T-helper 1 cell treated with Interleukin-12 subunit alpha and Interleukin-12 subunit beta and Interleukin-4 antibody, amounts not matched to agents 30 μg/mL and 1 μg/mL, for 36 hours (primary cell): ENCODE measurements around the gene RAB30.
"Not testable (repeated sequence)": the region's sequence is repeated elsewhere in the genome, so short reads cannot be mapped to it uniquely, and the experiment has no call there.

Experiments used
- H3K27ac Mint-ChIP-seq: one replicate; pipeline ENCODE4 v1.8.0; 2021; ENCODE audit warnings: mild to moderate bottlenecking, mixed read lengths
- H3K27me3 Mint-ChIP-seq: one replicate; pipeline ENCODE4 v1.8.0; 2021; ENCODE audit warnings: low read depth, mixed read lengths
- H3K36me3 Mint-ChIP-seq: one replicate; pipeline ENCODE4 v1.8.0; 2021; ENCODE audit warnings: low read depth, mixed read lengths
- H3K4me1 Mint-ChIP-seq: one replicate; pipeline ENCODE4 v1.8.0; 2021; ENCODE audit warnings: low read depth, mixed read lengths
- H3K4me3 Mint-ChIP-seq: one replicate; pipeline ENCODE4 v1.8.0; 2021; ENCODE audit warnings: mild to moderate bottlenecking, moderate library complexity, mixed read lengths
- H3K9me3 Mint-ChIP-seq: one replicate; pipeline ENCODE4 v1.8.0; 2021; ENCODE audit warnings: mixed read lengths

Gene RAB30

DNA sequence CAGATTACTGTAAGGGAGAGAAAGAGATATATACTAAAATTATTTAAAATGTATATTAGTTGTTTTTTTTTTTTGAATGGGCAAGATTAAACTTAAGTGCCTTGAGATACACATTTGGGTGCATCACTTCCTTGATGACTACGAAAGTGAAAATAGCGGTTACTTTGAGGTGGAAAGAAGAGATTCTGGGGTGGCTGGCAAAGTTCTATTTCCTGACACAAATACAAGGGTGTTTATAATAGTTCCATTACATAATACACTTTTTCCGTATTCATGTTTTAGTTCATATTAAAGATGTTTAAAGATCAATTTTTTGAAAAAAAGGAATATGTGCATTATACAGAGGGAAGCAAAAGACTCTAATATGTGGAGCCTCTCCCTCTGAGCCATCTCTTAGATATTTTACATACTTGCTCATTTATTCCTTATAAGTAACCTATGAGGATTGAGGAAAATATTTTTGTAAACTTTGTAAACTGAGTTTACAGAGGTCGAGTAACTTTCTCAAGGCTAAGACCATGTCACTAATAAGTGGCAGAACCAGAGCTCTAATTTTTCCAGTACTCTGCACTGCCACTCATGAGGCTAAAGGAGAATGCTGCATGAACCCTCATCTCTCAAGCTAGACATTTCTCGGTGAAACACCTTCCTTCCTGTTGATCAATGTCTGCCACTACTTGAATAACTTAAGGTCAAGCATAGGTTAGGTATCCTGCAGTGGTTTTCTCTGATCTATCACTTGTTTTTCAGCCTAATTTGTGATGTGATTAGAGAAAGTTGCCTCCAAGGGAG, 111.5 kb downstream of the RAB30 start:
- no peaks in the 10 kb centered on the region for H3K27me3 Mint-ChIP-seq
- H3K4me1 Mint-ChIP-seq = peaks cover 48% of the 10 kb centered on the region
- peak overlapping the region; percentile 65 for H3K4me3 Mint-ChIP-seq
- peak overlapping the region; percentile 80 for H3K27ac Mint-ChIP-seq
- peaks cover 15% of the 10 kb centered on the region for H3K36me3 Mint-ChIP-seq
- H3K9me3 Mint-ChIP-seq = peaks cover 27% of the 10 kb centered on the region

DNA sequence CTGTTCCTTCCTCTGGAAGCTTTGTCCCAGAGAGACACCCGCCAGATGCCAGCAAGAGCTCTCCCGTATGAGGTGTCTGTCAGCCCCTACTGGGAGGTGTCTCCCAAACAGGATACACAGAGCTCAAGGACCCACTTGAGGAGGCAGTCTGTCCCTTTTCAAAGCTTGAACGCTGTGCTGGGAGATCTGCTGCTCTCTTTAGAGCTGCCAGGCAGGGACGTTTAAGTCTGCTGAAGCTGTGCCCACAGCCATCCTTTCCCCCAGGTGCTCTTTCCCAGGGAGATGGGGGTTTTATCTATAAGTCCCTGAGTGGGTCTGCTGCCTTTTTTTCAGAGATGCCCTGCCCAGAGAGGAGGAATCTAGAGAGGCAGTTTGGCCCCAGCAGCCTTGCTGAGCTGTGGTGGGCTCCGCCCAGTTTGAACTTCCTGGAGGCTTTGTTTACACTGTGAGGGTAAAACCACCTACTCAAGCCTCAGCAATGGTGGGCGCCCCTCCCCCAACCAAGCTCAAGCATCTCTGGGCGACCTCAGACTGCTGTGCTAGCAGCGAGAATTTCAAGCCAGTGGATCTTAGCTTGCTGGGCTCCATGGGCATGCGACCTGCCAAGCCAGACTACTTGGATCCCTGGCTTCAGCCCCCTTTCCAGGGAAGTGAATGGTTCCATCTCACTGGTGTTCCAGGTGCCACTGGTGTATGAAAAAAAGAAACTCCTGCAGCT, 115.8 kb downstream of the RAB30 start:
- peaks cover 41% of the 10 kb centered on the region for H3K36me3 Mint-ChIP-seq
- peaks cover 43% of the 10 kb centered on the region for H3K4me1 Mint-ChIP-seq
- H3K9me3 Mint-ChIP-seq = peaks cover 54% of the 10 kb centered on the region
- peak overlapping the region; percentile 74 for H3K27ac Mint-ChIP-seq
- H3K4me3 Mint-ChIP-seq = peak overlapping the region; percentile 4
- H3K27me3 Mint-ChIP-seq = not testable (repeated sequence)

DNA sequence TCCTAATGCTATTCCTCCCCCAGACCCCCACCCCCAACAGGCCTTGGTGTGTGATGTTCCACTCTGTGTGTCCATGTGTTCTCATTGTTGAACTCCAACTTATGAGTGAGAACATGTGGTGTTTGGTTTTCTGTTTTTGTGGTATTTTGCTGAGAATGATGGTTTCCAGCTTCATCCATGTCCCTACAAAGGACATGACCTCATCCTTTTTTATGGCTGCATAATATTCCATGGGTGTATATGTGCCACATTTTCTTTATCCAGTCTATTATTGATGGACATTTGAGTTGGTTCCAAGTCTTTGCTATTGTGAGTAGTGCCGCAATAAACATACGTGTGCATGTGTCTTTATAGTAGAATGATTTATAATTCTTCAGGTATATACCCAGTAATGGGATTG, 121.2 kb downstream of the RAB30 start:
- H3K4me1 Mint-ChIP-seq, H3K4me3 Mint-ChIP-seq, H3K27ac Mint-ChIP-seq: not testable (repeated sequence)
- H3K9me3 Mint-ChIP-seq = peaks cover 48% of the 10 kb centered on the region
- H3K27me3 Mint-ChIP-seq = peaks cover 19% of the 10 kb centered on the region
- H3K36me3 Mint-ChIP-seq = peaks cover 33% of the 10 kb centered on the region

DNA sequence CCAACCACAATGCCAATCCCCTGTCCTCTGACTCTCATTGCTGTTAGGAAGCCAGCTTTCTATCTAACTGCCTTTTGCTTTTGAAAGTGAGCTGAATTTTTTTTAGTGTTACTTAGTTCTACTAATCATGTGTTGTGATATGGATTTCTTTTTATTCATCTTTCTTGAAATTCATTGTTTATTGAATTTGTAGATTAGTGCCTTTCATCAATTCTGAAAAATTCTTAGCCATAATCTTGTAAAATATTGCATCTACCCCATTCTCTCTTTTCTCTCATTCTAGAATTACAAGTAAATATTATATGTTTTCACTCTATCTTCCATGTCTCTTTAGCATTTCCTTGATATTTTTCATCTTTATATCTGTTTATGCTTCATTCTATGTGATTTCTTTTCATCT, 122.3 kb downstream of the RAB30 start:
- H3K9me3 Mint-ChIP-seq = peaks cover 37% of the 10 kb centered on the region
- peaks cover 22% of the 10 kb centered on the region for H3K36me3 Mint-ChIP-seq
- no peak overlapping the region for H3K27ac Mint-ChIP-seq
- no peak overlapping the region for H3K4me3 Mint-ChIP-seq
- peaks cover 19% of the 10 kb centered on the region for H3K27me3 Mint-ChIP-seq
- H3K4me1 Mint-ChIP-seq = no peaks in the 10 kb centered on the region

DNA sequence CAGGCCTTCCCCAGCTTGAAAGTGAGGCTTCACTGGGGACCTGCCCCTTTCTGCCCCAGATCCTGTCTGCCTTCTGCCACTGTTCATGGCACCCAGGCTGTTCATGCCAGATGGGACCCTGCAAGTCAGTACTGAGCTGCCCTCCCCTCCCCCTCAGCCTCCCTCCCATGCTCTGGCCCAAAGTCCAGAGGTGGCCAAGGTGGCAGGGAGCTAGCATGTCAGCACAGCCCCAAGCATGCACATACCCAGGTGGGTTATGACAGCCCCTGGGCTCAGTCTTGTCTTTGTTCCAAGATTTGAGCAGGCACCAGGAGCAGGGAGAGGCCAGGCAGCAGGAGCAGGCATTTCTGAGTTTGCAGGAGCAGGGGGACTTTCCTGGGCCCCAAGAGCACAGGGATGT, 126.0 kb downstream of the RAB30 start:
- Mint-ChIP-seq H3K4me3 (no peak overlapping the region), H3K27ac (no peak overlapping the region), H3K4me1 (peaks cover 3% of the 10 kb centered on the region), H3K9me3 (peaks cover 11% of the 10 kb centered on the region), H3K36me3 (peaks cover under 1% of the 10 kb centered on the region), H3K27me3 (peaks cover 12% of the 10 kb centered on the region)

DNA sequence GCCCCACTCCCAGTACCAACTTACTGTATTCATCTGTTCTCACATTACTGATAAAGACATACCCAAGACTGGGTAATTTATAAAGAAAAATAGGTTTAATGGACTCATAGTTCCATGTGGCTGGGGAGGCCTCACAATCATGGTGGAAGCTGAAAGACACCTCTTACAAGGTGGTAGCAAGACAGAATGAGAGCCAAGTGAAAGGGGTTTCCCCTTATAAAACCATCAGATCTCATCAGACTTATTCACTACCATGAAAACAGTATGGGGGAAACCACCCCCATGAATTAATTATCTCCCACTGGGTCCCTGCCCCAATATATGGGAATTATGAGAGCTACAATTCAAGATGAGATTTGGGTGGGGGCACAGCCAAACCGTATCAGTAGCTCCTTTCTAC, 126.7 kb downstream of the RAB30 start:
- Mint-ChIP-seq H3K27me3 (peaks cover 12% of the 10 kb centered on the region), H3K9me3 (peaks cover 13% of the 10 kb centered on the region)
- not testable (repeated sequence) for H3K27ac Mint-ChIP-seq, H3K36me3 Mint-ChIP-seq, H3K4me3 Mint-ChIP-seq, H3K4me1 Mint-ChIP-seq

DNA sequence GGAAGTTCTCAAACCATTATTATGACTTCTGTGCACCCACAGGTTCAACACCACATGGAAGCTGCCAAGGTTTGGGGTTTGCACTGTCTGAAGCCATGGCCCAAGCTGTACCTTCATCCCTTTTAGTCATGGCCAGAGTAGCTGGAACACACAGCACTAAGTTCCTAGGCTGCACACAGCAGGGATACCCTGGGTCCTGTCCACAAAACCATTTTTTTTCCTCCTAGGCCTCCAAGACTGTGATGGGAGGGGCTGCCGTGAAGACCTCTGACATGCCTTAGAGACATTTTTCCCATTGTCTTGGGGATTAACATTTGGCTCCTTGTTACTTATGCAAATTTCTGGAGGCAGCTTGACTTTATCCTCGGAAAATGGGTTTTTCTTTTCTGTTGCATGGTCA, 127.5 kb downstream of the RAB30 start:
- Mint-ChIP-seq H3K36me3 (peaks cover 3% of the 10 kb centered on the region), H3K4me1 (peaks cover 5% of the 10 kb centered on the region), H3K27ac (no peak overlapping the region), H3K4me3 (no peak overlapping the region), H3K9me3 (peaks cover 8% of the 10 kb centered on the region), H3K27me3 (peaks cover 12% of the 10 kb centered on the region)

DNA sequence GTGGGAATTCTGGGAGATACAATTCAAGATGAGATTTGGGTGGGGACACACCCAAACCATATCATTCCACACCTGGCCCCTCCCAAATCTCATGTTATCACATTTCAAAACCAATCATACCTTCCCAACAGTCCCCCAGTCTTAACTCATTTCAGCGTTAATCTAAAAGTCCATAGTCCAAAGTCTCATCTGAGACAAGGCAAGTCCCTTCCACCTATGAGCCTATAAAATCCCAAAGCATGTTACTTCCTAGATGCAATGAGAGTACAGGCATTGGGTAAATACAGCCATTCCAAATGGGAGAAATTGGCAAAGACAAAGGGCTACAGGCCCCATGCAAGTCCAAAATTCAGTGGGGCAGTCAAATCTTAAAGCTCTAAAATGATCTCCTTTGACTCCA, 128.3 kb downstream of the RAB30 start:
- H3K4me1 Mint-ChIP-seq = not testable (repeated sequence)

DNA sequence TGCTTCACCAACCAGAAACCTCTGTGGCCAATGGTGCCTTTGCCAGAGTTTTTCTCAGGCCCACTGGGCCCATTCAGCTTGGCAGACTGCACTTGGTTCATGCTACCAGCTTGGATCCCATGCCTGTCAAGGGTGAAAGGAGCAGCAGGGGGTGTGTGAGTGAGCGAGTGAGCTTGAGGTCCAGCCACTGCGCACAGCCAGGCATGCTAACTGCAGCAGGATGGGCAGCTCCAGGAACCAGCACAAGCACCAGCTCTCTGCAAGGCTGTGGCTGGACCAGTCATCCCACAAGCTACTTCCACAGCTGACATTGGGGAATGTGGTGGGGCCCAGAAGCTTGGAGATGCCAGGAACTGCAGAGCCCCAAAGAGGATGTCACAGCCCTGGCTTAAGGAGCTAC, 129.3 kb downstream of the RAB30 start:
- H3K27ac Mint-ChIP-seq = no peak overlapping the region
- H3K4me1 Mint-ChIP-seq = peaks cover 5% of the 10 kb centered on the region
- peaks cover 3% of the 10 kb centered on the region for H3K36me3 Mint-ChIP-seq
- H3K9me3 Mint-ChIP-seq = peaks cover 8% of the 10 kb centered on the region
- no peak overlapping the region for H3K4me3 Mint-ChIP-seq
- H3K27me3 Mint-ChIP-seq = peaks cover 3% of the 10 kb centered on the region

More for the DNA sequence above, 128.3 kb downstream of the RAB30 start:
- not testable (repeated sequence) for H3K9me3 Mint-ChIP-seq, H3K36me3 Mint-ChIP-seq, H3K27ac Mint-ChIP-seq, H3K27me3 Mint-ChIP-seq, H3K4me3 Mint-ChIP-seq

DNA sequence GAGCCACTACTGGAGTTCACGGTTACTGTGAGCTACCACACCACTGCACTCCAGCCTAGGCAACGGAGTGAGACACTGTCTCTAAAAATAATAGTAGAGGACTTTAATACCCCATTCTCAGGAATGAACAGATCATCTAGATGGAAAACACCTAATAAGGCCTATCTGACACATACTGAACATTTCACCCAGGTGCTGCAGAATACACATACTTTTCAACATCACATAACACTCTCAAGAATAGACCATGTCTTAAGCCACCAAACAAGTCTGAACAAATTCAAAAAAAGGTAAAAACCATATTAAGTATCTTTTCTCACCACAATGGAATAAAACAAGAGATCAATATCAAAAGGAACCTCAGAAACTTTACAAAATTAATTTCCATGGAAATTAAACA, 132.2 kb downstream of the RAB30 start:
- Mint-ChIP-seq H3K4me1 (peaks cover 5% of the 10 kb centered on the region), H3K9me3 (peaks cover 8% of the 10 kb centered on the region), H3K27me3 (no peaks in the 10 kb centered on the region), H3K4me3 (no peak overlapping the region), H3K27ac (no peak overlapping the region), H3K36me3 (peaks cover 9% of the 10 kb centered on the region)

DNA sequence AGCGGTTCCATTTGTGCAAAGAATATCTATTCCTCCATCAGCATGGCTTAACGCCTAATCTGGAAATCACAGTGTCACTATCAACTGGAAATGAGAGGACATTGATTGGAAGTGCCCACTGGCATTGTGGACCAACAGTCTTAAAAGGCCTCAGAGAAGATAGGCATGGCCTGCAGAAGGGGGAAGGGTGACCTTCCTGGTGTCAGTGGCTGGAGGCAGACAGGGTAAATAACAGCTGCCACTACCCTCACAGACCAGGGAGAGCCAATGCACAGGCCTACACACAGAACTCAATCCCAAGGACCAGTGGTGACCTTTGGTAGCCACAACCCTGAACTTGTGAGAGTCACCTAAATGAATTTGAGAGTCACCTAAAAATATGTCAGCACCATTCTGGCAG, 134.1 kb downstream of the RAB30 start:
- no peaks in the 10 kb centered on the region for H3K27me3 Mint-ChIP-seq
- H3K36me3 Mint-ChIP-seq = peaks cover 17% of the 10 kb centered on the region
- no peak overlapping the region for H3K4me3 Mint-ChIP-seq
- H3K9me3 Mint-ChIP-seq = peaks cover 8% of the 10 kb centered on the region
- H3K27ac Mint-ChIP-seq = no peak overlapping the region
- H3K4me1 Mint-ChIP-seq = peaks cover 11% of the 10 kb centered on the region

DNA sequence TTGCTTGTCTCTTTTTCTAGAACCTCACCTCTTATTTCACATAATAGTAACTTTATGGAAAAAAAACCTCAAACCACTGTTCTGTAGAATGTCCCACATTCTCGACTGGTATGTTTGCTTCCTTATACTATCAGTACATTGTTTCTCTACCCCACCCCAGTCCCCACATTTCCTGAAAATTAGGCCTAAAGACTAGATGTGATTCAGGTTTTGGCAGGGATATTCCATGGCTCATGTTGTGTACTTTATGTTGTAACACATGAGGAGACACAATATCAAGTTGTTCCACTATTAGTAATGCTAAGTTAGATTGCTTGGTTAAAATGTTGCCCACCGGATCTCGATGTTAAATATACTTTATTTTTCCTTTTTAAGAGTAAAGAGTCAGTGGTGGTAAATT, 135.4 kb downstream of the RAB30 start:
- no peak overlapping the region for H3K27ac Mint-ChIP-seq
- H3K9me3 Mint-ChIP-seq = peaks cover 5% of the 10 kb centered on the region
- peaks cover 26% of the 10 kb centered on the region for H3K36me3 Mint-ChIP-seq
- H3K27me3 Mint-ChIP-seq = no peaks in the 10 kb centered on the region
- H3K4me1 Mint-ChIP-seq = peaks cover 12% of the 10 kb centered on the region
- H3K4me3 Mint-ChIP-seq = no peak overlapping the region

DNA sequence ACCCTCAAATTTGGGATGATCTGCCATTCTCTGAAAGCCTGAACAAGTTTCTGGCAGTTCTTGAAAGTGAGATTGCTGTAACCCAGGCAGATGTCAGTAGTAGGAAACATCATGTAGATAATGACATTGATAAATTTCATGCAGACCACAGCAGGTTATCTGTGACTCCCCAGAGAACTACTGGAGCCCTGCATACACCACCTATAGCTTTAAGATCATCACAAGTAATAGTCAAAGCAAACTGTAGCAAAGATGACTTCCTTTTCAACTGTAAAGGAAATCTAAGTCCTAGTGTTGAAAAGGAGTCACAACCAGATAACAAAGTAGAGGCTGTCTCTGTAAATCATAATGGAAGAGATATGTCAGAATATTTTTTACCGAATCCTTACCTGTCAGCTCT, 139.1 kb downstream of the RAB30 start:
- no peak overlapping the region for H3K4me3 Mint-ChIP-seq
- no peaks in the 10 kb centered on the region for H3K9me3 Mint-ChIP-seq
- H3K27ac Mint-ChIP-seq = no peak overlapping the region
- H3K27me3 Mint-ChIP-seq = no peaks in the 10 kb centered on the region
- H3K36me3 Mint-ChIP-seq = peaks cover 23% of the 10 kb centered on the region
- peaks cover 10% of the 10 kb centered on the region for H3K4me1 Mint-ChIP-seq

DNA sequence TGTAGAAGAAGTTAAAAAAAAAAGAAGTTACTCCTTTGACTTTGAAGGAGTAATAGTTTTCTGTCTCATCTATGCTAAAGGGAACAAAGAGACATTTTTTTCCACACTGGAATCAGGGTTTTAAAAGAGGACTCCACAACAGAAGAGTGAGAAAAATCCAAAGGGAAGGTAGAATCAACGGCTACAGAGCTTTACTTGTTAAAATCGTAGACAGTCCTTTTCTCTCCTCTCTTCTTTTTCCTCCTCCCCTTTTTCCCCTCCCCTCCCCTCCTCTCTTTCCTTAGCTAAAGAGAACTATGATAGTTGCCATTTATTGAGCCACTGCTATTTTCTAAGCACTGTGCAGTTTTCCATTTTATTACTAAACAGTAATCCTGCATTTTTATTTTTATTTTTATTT, 141.0 kb downstream of the RAB30 start:
- H3K27me3 Mint-ChIP-seq = no peaks in the 10 kb centered on the region
- no peaks in the 10 kb centered on the region for H3K9me3 Mint-ChIP-seq
- H3K4me1 Mint-ChIP-seq = peaks cover 17% of the 10 kb centered on the region
- H3K36me3 Mint-ChIP-seq = peaks cover 20% of the 10 kb centered on the region
- no peak overlapping the region for H3K4me3 Mint-ChIP-seq
- no peak overlapping the region for H3K27ac Mint-ChIP-seq

DNA sequence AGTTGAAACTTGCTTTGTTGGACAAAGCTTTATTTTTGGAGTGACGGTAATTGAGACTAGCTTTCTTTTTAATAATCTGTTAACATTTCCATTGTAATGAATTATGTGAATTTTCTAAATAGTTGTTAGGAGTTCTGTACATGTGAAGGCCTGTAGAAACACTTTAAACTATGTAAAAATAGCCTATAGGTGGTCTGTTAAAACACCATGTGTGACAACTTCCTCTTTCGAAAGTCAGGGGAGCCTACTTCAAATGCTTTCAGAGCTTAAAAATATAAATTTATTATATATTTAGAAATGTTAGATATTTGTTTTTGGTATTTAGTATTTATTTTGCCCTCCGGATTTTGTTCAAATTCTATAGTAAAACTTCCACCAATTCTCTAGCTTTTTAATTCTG, 141.5 kb downstream of the RAB30 start:
- H3K4me1 Mint-ChIP-seq = peaks cover 17% of the 10 kb centered on the region
- H3K27me3 Mint-ChIP-seq = no peaks in the 10 kb centered on the region
- H3K4me3 Mint-ChIP-seq = no peak overlapping the region
- H3K36me3 Mint-ChIP-seq = peaks cover 18% of the 10 kb centered on the region
- H3K9me3 Mint-ChIP-seq = no peaks in the 10 kb centered on the region
- H3K27ac Mint-ChIP-seq = no peak overlapping the region
